Esophagus squamous epithelium (tissue), 5 donors: ENCODE results near the gene C21orf58. TPM values are rescaled to one million over a fixed set of nuclear protein-coding genes. Genes with fewer than 3 reads are reported as not detected.

Experiments
- DNase-seq: peaks from one replicate; lab custom pipeline; 2025; lab: John Stamatoyannopoulos, UW
- H3K27ac ChIP-seq, 4 donors: fragments of 200-600 bp; sonication (generic); one replicate each; pipeline ENCODE4 v1.5.1; 2016 to 2019; ENCODE audit warnings: mild to moderate bottlenecking in 1 of 4
- H3K27me3 ChIP-seq, 4 donors: fragments of 200-600 bp; sonication (generic); 1 replicate in 3 of 4; 2 replicates in 1 of 4; pipeline versions ENCODE4 v1.5.1 to v1.6.0; 2017 to 2021; ENCODE audit warnings: antibody characterized with exemption in 1 of 4
- H3K36me3 ChIP-seq, 3 donors: fragments of 200-600 bp; sonication (generic); one replicate each; pipeline ENCODE4 v1.5.1; 2016 to 2019
- H3K4me1 ChIP-seq, 3 donors: fragments of 200-600 bp; sonication (generic); one replicate each; pipeline ENCODE4 v1.5.1; 2017 to 2019
- H3K4me3 ChIP-seq, 4 donors: fragments of 200-600 bp; sonication (generic); 1 replicate in 3 of 4; 2 replicates in 1 of 4; pipeline ENCODE4 v1.5.1; 2016 to 2019; ENCODE audit warnings: mild to moderate bottlenecking in 2 of 4, moderate library complexity in 1 of 4
- H3K9me3 ChIP-seq, 3 donors: fragments of 200-600 bp; sonication (generic); one replicate each; pipeline ENCODE4 v1.5.1; 2016 to 2019
- CTCF ChIP-seq, 6 experiments: fragments of 450-650 bp in 4 of 6; fragments of 200-600 bp in 2 of 6; sonication (generic) in 2 of 6; IDR thresholded peaks; one replicate each; pipeline ENCODE4 v1.5.1; 2016 to 2019; ENCODE audit warnings: antibody characterized with exemption in 6 of 6, mild to moderate bottlenecking in 4 of 6, moderate library complexity in 4 of 6
- POLR2A ChIP-seq, 4 donors: fragments of 450-650 bp; IDR thresholded peaks; one replicate each; pipeline ENCODE4 v1.6.1; 2017; ENCODE audit warnings: antibody characterized with exemption in 4 of 4, mild to moderate bottlenecking in 4 of 4, moderate library complexity in 3 of 4
- WGBS, 2 donors: methylation state at CpG; one replicate each; pipeline ENCODE4 v1.1.5; 2018; 5-methylcytosine and 5-hydroxymethylcytosine counted together
- intact Hi-C: fragments of 100-400 bp; cut with DNase I; formaldehyde crosslinking; loops from one replicate; pipeline ENCODE4 v1.15.0; 2022
- total RNA-seq, 4 donors: library from RNA; depleted of rRNA; stranded (reverse); fragments of >200 nt; gene quantifications; one replicate each; pipeline ENCODE4 v1.1.0, GENCODE V29; 2016
- donor health status: DM: yes; HTN: yes; CAD: no.

C21orf58 gene
- total RNA-seq, 4 donors from 2014 or later, result 2.1 to 4.4 (median 2.7) TPM

GRCh38 chr21:46297338-46298271, 26.1 kb downstream of the C21orf58 start:
- Histone ChIP-seq H3K27ac (peak overlapping the region; percentile 48 to 68 (median 60)), H3K27me3 (peaks cover 0 to 16% (median 0%) of the 10 kb centered on the region in 4 donors), H3K36me3 (peaks cover 0 to 20% (median 0%) of the 10 kb centered on the region in 3 donors), H3K9me3 (no peaks in the 10 kb centered on the region), H3K4me3 (peak overlapping the region; percentile 38 to 67 (median 52)), H3K4me1 (peaks cover 10 to 33% (median 12%) of the 10 kb centered on the region in 3 donors)
- 2 to 4% methylated on average over 12 to 30 of the region's 84 CpGs for WGBS, 2 donors
- intact Hi-C loops, result no loop called here
- TF ChIP-seq POLR2A (IDR thresholded peaks at IDR 0.05) (no peak), CTCF (IDR thresholded peaks at IDR 0.05) (no peak)
- no peak for DNase-seq

- WGBS, 2 donors, result 42 to 67% methylated on average over 3 to 16 of the region's 29 CpGs
- DNase-seq, result no peak
- TF ChIP-seq POLR2A (IDR thresholded peaks at IDR 0.05) (no peak), CTCF (IDR thresholded peaks at IDR 0.05) (no peak)
- Histone ChIP-seq H3K4me1 (peaks cover 10 to 33% (median 12%) of the 10 kb centered on the region in 3 donors), H3K9me3 (no peaks in the 10 kb centered on the region), H3K27me3 (peaks cover 0 to 16% (median 0%) of the 10 kb centered on the region in 4 donors), H3K27ac (peak overlapping the region; percentile 5 to 72 (median 48)), H3K36me3 (peaks cover 0 to 19% (median 0%) of the 10 kb centered on the region in 3 donors), H3K4me3 (peak overlapping the region in 1 of 4 donors; percentile 53)
- intact Hi-C loops, result no loop called here
Measured at GRCh38 chr21:46295996-46296752, 27.5 kb downstream of the C21orf58 start.

- Histone ChIP-seq H3K9me3 (no peaks in the 10 kb centered on the region), H3K4me1 (peaks cover 10 to 33% (median 12%) of the 10 kb centered on the region in 3 donors), H3K36me3 (peaks cover 0 to 13% (median 0%) of the 10 kb centered on the region in 3 donors), H3K4me3 (no peak overlapping the region), H3K27ac (peak overlapping the region in 2 of 4 donors; percentile 68 to 72), H3K27me3 (peaks cover 0 to 16% (median 0%) of the 10 kb centered on the region in 4 donors)
- WGBS, 2 donors, result 51 to 64% methylated on average over 5 to 8 of the region's 9 CpGs
- intact Hi-C loops, result no loop called here
- no peak for TF ChIP-seq CTCF (IDR thresholded peaks at IDR 0.05)
- TF ChIP-seq POLR2A (IDR thresholded peaks at IDR 0.05), result no peak
- DNase-seq, result no peak
Measured at GRCh38 chr21:46295177-46295770, 28.4 kb downstream of the C21orf58 start.

GRCh38 chr21:46294647-46295176, 29.0 kb downstream of the C21orf58 start:
- H3K4me1 ChIP-seq, result peaks cover 10 to 33% (median 12%) of the 10 kb centered on the region in 3 donors
- peaks cover 0 to 16% (median 0%) of the 10 kb centered on the region in 4 donors for H3K27me3 ChIP-seq
- TF ChIP-seq POLR2A (IDR thresholded peaks at IDR 0.05), result no peak
- no peak for TF ChIP-seq CTCF (IDR thresholded peaks at IDR 0.05)
- peaks cover 0 to 11% (median 0%) of the 10 kb centered on the region in 3 donors for H3K36me3 ChIP-seq
- intact Hi-C loops, result no loop called here
- no peaks in the 10 kb centered on the region for H3K9me3 ChIP-seq
- H3K27ac ChIP-seq, result peak overlapping the region in 1 of 4 donors; percentile 72
- 45 to 60% methylated on average over 2 to 5 of the region's 10 CpGs for WGBS, 2 donors
- H3K4me3 ChIP-seq, result no peak overlapping the region
- no peak for DNase-seq
